ENCODE results near the gene PLGRKT.
"Not testable (repeated sequence)": the region's sequence is repeated elsewhere in the genome, so short reads cannot be mapped to it uniquely, and the experiment has no call there.

PLGRKT gene

GRCh38 chr9:5375790-5376477 lies 61.8 kb downstream of the PLGRKT start:
- no peak for DNase-seq (ENCODE audit: low spot score)

- DNase-seq (ENCODE audit: low spot score), result no peak
These were observed 62.6 kb downstream of the PLGRKT start for GRCh38 chr9:5375091-5375490.

- no peak for DNase-seq (ENCODE audit: low spot score)
These were observed 73.3 kb downstream of the PLGRKT start for GRCh38 chr9:5364294-5365024.

DNA sequence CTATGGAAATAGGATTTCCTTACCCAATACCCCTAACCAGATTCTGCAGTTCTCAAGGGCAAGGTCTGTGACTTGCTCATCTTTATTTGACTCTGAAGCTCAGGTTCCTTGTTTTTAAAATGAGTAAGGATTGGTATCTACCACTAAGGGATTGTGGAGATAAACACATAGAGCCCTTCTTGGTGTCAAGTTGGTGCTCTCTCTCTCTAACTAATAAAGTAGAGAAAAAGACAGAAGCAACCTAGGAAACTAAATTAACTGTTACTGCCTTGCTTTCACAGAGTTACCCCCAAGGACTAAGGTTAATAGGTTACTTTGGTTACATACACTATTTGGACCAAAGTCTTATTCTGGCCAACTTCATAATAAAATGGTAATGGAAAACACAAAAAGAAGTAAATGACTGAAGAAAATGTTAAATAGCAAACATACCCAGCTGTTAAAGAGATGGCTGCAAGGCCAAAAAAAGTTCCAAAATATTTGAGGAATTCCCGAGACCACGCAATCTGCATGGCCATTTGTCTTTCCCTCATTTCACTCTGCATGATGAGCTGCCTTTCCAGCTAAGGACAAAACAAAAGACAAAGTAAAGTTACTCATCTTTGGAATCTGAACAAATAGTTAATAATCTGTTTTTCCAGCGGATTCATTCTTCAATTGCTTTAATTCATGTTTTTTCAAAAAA lies 76.3 kb downstream of the PLGRKT start:
- DNase-seq (ENCODE audit: low spot score), result no peak

GRCh38 chr9:5360341-5360740 lies 77.4 kb downstream of the PLGRKT start:
- no peak for DNase-seq (ENCODE audit: low spot score)

GRCh38 chr9:5357431-5358105 lies 80.2 kb downstream of the PLGRKT start:
- no peak for DNase-seq (ENCODE audit: low spot score)

DNA sequence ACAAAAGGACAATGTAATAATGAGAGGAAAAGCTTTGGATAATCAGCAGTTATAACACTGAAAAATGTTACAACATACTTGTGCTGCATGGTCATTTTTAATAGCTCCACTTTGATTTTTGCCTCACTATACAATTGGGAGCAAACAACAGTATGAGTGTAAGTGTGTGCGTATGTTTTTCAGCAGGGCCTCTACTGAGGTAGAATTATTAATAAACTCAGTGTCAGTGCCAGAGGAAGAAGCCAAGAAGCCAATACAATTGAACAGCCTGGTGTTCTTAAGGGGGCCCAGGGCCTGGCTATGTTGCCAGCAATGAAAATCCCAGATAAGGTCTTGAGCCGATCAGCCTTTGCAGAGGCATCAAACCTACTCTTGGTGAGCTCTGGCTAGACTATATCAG lies 81.9 kb downstream of the PLGRKT start:
- DNase-seq (ENCODE audit: low spot score), result no peak

GRCh38 chr9:5355226-5355625 lies 82.5 kb downstream of the PLGRKT start:
- DNase-seq (ENCODE audit: low spot score), result no peak

GRCh38 chr9:5354184-5354583 lies 83.5 kb downstream of the PLGRKT start:
- no peak for DNase-seq (ENCODE audit: low spot score)

DNA sequence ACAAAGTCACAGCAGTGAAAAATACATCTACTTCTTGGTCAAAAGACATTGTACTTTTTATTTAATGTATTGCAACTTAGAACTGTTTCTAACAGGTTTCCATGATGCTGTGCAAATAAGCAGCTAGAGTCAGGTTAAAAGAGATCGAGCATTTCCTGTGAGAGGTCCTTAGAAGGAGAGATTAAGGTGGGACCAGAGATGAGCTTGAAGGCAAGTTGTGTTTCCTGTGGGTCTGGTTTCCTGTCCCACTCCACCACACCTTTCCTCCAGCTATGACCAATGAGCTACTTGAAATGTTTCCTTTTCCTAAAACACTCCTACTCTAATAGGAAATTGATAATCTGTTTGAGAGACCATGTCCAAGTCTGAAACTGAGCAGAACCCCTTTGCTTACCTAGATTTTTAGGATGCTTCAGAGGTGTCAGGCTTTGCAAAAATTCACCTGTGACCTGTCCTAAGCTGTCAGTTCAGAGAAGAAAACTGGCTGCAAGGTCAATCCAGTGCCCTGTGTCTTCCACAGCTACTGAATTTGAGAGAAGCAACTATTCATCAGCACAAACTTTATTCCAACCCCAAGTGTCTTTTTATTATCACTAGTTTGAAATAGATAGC lies 85.0 kb downstream of the PLGRKT start:
- DNase-seq (ENCODE audit: low spot score), result no peak

DNA sequence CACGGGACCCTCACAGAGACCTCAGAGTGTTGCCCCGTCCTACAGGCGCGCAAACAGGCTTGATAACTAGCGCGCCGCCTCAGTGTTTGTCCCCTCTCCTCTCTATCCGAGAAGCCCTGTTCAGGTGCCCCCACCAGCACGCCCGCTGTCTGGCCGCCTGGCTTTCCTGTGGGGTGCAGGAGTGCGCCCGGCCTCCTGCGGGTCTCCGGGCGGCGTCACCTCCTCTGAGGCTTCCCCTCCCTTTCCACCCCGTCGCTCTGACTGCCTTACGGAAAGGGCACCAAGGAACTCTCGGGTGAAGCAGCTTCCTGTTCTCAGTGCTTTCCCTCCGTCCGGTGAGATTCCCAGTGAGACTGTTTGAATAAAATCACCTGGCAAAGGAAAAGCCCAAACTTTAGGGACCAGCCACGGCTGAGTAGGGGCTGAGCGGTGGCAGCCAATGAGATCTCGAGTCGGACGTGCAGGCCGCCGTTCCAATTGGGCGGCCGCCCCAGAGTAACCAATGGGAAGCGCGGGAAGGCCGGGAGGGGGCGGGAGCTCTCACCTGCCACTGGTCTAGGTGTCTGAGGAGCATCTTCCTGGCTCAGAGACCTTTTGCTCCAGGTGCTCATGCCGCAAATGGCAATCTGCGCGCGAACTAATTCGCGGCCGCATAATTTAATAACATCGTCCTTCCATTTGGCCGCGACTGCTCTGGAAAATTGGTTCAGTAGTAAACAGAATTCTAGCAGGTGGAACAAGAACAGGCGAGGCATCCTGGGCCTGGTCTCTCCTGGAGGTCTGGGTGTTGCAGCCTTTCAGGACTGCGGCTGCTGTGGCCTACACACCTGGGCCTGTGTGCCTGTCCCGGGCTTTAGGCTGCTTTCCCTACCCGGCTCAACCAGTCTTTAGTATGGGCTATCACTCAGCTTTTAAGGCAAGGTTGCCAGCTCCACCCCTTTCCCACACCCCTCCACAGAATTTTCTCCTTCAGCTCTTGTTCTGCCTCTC lies 98.4 kb downstream of the PLGRKT start, which contains the start of gene RLN1:
TSS of gene RLN1 (minus strand) at position 885 of the 990 bp plus-strand sequence. CDS start at position 755, 130 bp downstream.
- not testable (repeated sequence) for DNase-seq (ENCODE audit: low spot score)

GRCh38 chr9:5336688-5337087 lies 101.0 kb downstream of the PLGRKT start:
- DNase-seq (ENCODE audit: low spot score), result no peak

GRCh38 chr9:5331276-5331675 lies 106.4 kb downstream of the PLGRKT start:
- not testable (repeated sequence) for DNase-seq (ENCODE audit: low spot score)

DNA sequence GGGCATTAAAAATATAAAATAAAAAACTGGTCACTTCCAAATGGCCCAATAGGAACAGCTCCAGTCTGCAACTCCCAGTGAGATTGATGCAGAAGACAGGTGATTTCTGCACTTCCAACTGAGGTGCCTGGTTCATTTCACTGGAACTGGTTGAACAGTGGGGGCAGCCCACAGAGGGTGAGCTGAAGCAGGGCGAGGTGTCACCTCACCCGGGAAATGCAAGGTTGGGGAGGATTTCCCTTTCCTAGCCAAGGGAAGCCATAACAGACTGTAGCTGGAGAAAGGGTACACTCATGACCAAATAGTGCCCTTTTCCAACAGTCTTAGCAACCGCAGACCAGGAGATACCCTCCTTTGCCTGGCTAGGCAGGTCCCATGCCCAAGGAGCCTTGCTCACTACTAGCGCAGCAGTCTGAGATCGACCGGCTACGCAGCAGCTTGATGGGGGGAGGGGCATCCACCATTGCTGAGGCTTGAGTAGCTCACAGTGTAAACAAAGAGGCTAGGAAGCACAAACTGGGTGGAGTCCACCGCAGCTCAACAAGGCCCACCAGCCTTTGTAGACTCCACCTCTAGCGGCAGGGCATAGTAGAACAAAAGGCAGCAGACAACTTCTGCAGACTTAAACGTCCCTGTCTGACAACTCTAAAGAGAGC lies 110.7 kb downstream of the PLGRKT start:
- no peak for DNase-seq (ENCODE audit: low spot score)

- DNase-seq (ENCODE audit: low spot score), result no peak
These were observed 111.5 kb downstream of the PLGRKT start for GRCh38 chr9:5326187-5326586.

DNA sequence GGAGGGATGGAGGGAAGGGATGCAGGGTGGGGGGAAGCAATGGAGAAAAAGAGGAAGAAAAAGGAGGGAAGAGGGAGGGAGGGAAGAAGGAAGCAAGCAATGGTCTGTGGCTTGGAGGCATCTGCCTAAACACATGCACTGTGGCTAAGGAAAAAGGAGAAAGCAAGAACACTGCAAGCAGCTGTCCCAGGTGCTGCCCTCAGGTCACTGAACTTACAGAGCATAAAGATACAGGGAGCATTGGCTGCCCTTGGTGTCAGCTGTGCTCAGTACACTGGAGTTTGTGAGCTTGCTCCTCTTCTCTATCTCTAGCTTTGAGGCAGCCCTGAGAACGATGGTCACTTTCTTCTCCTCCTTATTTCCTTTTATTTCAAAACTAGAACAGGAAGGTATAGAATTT lies 116.1 kb downstream of the PLGRKT start:
- DNase-seq (ENCODE audit: low spot score), result not testable (repeated sequence)

DNA sequence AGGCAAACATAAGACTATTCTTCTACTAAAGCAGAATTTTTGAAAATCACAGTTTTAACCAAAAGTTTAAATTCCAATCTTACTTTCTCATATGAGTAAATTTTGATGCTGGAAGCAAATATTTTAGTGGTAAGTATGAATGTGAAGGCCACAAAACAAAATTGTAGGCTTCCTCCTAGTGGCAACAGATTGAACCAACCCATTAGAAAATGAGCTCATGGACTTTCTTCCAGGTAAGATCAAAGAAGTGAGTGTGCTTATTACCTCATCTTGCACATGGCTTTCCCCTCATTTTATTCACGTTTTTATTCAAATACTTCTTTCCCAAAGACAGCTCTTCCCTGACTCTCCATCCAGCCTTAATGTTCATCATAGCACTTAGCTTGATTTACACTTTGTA lies 116.7 kb downstream of the PLGRKT start:
- no peak for DNase-seq (ENCODE audit: low spot score)

- not testable (repeated sequence) for DNase-seq (ENCODE audit: low spot score)
These were observed 121.3 kb downstream of the PLGRKT start for GRCh38 chr9:5316406-5316805.

DNA sequence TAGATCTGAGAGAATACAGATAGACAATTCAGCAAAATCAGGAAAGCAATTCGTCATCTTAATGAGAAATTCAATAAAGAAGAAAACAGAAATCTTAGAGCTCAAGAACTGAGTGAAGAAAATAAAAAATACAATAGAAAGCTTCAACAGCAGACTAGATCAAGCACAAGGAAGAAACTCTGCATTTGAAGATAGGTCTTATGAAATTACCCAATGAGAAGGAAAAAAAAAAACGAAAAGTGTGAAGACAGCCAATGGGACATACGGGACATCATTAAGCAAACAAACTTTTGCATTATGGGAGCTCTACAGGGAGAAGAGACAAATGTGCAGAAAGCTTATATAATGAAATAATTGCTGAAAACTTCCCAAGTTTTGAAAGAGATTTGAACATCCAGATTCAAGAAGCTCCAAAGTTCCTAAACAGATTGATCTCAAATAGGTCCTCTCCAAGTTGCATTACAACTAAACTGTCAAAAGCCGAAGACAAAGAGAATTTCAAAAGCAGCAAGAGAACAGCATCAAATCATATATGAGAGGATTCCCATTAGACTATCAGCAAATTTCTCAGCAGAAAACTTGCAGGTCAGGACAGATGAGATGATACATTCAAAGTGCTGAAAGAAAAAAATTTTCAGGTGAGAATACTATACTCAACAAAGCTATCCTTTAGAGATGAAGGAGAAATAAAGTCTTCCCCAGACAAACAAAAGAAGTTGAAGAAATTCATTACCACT lies 122.4 kb downstream of the PLGRKT start:
- DNase-seq (ENCODE audit: low spot score), result no peak

Data from HuH-7 (cell line).